H1 (cell line): ENCODE data around the gene TRAPPC6A. TPM values are rescaled to one million over a fixed set of nuclear protein-coding genes. Genes with fewer than 3 reads are reported as not detected.

ENCODE experiments used
- CTBP2 ChIP-seq: IDR thresholded peaks from 2 replicates; pipeline ENCODE4 v1.7.0; 2011; ENCODE audit warnings: borderline replicate concordance, mild to moderate bottlenecking, moderate library complexity, mixed read lengths, low read length; ENCODE audit not compliant: insufficient read depth, insufficient read length
- EP300 ChIP-seq, 2 experiments: IDR thresholded peaks; 1 replicate in 1 of 2; 2 replicates in 1 of 2; pipeline ENCODE4 v1.6.1; 2011 to 2012; ENCODE audit warnings: low read depth in 2 of 2, low read length in 2 of 2, mild to moderate bottlenecking in 2 of 2, borderline replicate concordance in 1 of 2, inconsistent platforms in 1 of 2, moderate library complexity in 1 of 2
- HDAC6 ChIP-seq: IDR thresholded peaks from one replicate; pipeline ENCODE4 v1.7.1; 2012; ENCODE audit warnings: low read depth, mild to moderate bottlenecking, inconsistent platforms, low read length, moderate library complexity
- NRF1 ChIP-seq: IDR thresholded peaks from 2 replicates; pipeline ENCODE4 v1.6.1; 2011; ENCODE audit warnings: mild to moderate bottlenecking, low read depth, low read length, improper control_type of control experiment
- SAP30 ChIP-seq: fragments of 300-600 bp; sonication (generic); IDR thresholded peaks from 2 replicates; pipeline ENCODE4 v1.7.1; 2012; ENCODE audit warnings: low read length, moderate library complexity, mild to moderate bottlenecking, inconsistent platforms; ENCODE audit not compliant: insufficient read depth, insufficient replicate concordance
- SIRT6 ChIP-seq: IDR thresholded peaks from one replicate; pipeline ENCODE4 v1.7.1; 2012; ENCODE audit warnings: low read length, inconsistent platforms
- YY1 ChIP-seq: IDR thresholded peaks from 2 replicates; pipeline ENCODE4 v1.6.1; 2011; ENCODE audit warnings: low read depth, mild to moderate bottlenecking, low read length
- polyA plus RNA-seq, 7 experiments: library from polyadenylated mRNA; depleted of rRNA in 3 of 7; stranded (reverse) in 5 of 7; unstranded in 2 of 7; fragments of >200 nt in 5 of 7; fragments of 200-250 nt in 2 of 7; gene quantifications; 1 replicate in 5 of 7; 2 replicates in 1 of 7; 4 replicates in 1 of 7; pipeline versions ENCODE4 v1.2.1 to v1.2.3, GENCODE V29; 2011 to 2013; ENCODE audit warnings: missing spikeins in 2 of 7, mixed read lengths in 2 of 7
- total RNA-seq: library from RNA; stranded (reverse); fragmentation: NEBNext Ultra II Directional; extraction: Animal tissue kit (Norgen Biotek cat#: 25700); gene quantifications from 2 replicates; pipeline ENCODE4 v1.2.1, GENCODE V29; 2021
- TF ChIP-seq, protein P1 (sequence below): IDR thresholded peaks from 2 replicates; pipeline ENCODE4 v1.6.1; 2012; ENCODE audit warnings: inconsistent platforms

The TRAPPC6A gene
- total and polyA plus RNA-seq, 2 of the 8 experiments (the other 6 are each of a cell fraction or from before 2014, with no cell fraction given): 31.8 to 130 TPM

DNA sequence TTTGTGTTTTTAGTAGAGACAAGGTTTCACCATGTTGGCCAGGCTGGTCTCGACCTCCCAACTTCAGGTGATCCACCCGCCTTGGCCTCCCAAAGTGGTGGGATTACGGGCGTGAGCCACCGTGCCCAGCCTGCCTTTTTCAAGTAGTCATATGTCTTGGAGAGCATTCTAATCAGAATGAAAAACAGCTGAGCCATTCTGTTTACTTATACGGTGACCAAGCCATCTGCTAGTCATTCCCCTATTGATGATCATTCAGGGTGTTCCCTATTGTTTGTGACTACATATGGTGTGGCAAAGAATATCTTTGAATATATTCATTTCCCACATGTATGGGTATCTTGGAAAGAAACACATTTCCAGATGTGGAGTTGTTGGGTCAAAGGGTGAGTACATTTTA lies 17.7 kb upstream of the TRAPPC6A start (continued):
- no peak for TF ChIP-seq SIRT6
- TF ChIP-seq NRF1: no peak
- TF ChIP-seq YY1: no peak
- TF ChIP-seq CTBP2: no peak
- no peak for TF ChIP-seq HDAC6
- no peak for TF ChIP-seq EP300 (IDR thresholded peaks at IDR 0.05; ENCODE audit: borderline replicate concordance in 1 of 2, low read depth in 2 of 2, low read length in 2 of 2)
- TF ChIP-seq SAP30: no peak
- TF ChIP-seq, protein P1, sequence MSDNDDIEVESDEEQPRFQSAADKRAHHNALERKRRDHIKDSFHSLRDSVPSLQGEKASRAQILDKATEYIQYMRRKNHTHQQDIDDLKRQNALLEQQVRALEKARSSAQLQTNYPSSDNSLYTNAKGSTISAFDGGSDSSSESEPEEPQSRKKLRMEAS: no peak
